ENCODE measurements around the gene EXOC2. TPM values are rescaled to one million over a fixed set of nuclear protein-coding genes. Genes with fewer than 3 reads are reported as not detected.

The EXOC2 gene
- total and polyA plus RNA-seq, 2 of the 13 experiments (the other 11 are each of a cell fraction or from before 2014, with no cell fraction given): 12.6 to 22.9 TPM

- Histone ChIP-seq H3K4me1 (ENCODE audit: insufficient read depth, low read length) (no peaks in the 10 kb centered on the region), H3K79me2 (ENCODE audit: insufficient read depth, low read length) (no peaks in the 10 kb centered on the region), H3K27me3 (ENCODE audit: control insufficient read depth in 1 of 2, insufficient read depth in 2 of 2, low read length in 2 of 2) (no peaks in the 10 kb centered on the region), H4K20me1 (ENCODE audit: insufficient read depth, low read length) (no peaks in the 10 kb centered on the region), H3K4me3 (replicated peaks in 1 of 3; ENCODE audit: insufficient read depth in 1 of 3, low read depth in 2 of 3, low read length in 3 of 3) (no peak overlapping the region), H3K4me2 (ENCODE audit: low read depth, low read length) (no peak overlapping the region), H3K9me3 (ENCODE audit: low read length) (0 out of 2 replicates have a peak, but pooled peaks cover 2% of the 10 kb centered on the region), H2AFZ (ENCODE audit: low read length) (no peak overlapping the region), H3K27ac (ENCODE audit: extremely low read length, insufficient read depth, low read length) (no peak overlapping the region), H3K9ac (ENCODE audit: insufficient read depth, low read depth, low read length) (no peak overlapping the region), H3K36me3 (replicated peaks in 1 of 2; ENCODE audit: control insufficient read depth in 1 of 2, insufficient read depth in 2 of 2, low read length in 2 of 2) (peaks cover 0 to 2% of the 10 kb centered on the region in 2 experiments; a peak in 2 of 5 replicates)
- intact Hi-C loops (cut with micrococcal nuclease; ENCODE audit: unreplicated experiment): no loop called here
- ATAC-seq: no peak
- POLR2A ChIA-PET: no interaction called here
- WGBS (ENCODE audit: low lambda C conversion rate): 98% methylated on average over 3 of the region's 3 CpGs
- DNase-seq (ENCODE audit: low spot score): no peak
- CTCF ChIA-PET (ENCODE audit: low intra/inter-chr PET ratio, low total read pairs): no interaction called here
- BruUV-seq (replicated peaks): no TSS peak
- in situ Hi-C loops (cut with HindIII; ENCODE audit: extremely low pct_ligation_motif_present, low pct_unique_long_range_greater_than_20kb): no loop called here
- no peak for FAIRE-seq
- TF ChIP-seq, protein P1, sequence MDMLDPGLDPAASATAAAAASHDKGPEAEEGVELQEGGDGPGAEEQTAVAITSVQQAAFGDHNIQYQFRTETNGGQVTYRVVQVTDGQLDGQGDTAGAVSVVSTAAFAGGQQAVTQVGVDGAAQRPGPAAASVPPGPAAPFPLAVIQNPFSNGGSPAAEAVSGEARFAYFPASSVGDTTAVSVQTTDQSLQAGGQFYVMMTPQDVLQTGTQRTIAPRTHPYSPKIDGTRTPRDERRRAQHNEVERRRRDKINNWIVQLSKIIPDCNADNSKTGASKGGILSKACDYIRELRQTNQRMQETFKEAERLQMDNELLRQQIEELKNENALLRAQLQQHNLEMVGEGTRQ (IDR thresholded peaks at IDR 0.05; ENCODE audit: low read depth, low read length): no peak
- TF ChIP-seq, protein P1 (CRISPR knock-in tag; IDR thresholded peaks at IDR 0.05; ENCODE audit: borderline replicate concordance): no peak
- TF ChIP-seq ZEB1 (IDR thresholded peaks at IDR 0.05; ENCODE audit: insufficient replicate concordance, low read depth) (no peak), ZNF317 (CRISPR knock-in tag; IDR thresholded peaks at IDR 0.05) (no peak), GTF3A (CRISPR knock-in tag; conservative IDR thresholded peaks at IDR 0.05) (no peak), AKNA (CRISPR knock-in tag; IDR thresholded peaks at IDR 0.05; ENCODE audit: borderline replicate concordance) (no peak), ZKSCAN8 (CRISPR knock-in tag; IDR thresholded peaks at IDR 0.05; ENCODE audit: borderline replicate concordance) (no peak), DR1 (CRISPR knock-in tag; IDR thresholded peaks at IDR 0.05) (no peak), GABPB1 (CRISPR knock-in tag; IDR thresholded peaks at IDR 0.05) (no peak), MXD4 (CRISPR knock-in tag; IDR thresholded peaks at IDR 0.05) (no peak)
- TF ChIP-seq, protein P2, sequence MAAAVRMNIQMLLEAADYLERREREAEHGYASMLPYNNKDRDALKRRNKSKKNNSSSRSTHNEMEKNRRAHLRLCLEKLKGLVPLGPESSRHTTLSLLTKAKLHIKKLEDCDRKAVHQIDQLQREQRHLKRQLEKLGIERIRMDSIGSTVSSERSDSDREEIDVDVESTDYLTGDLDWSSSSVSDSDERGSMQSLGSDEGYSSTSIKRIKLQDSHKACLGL (CRISPR knock-in tag; IDR thresholded peaks at IDR 0.05): no peak
- TF ChIP-seq, protein P3, sequence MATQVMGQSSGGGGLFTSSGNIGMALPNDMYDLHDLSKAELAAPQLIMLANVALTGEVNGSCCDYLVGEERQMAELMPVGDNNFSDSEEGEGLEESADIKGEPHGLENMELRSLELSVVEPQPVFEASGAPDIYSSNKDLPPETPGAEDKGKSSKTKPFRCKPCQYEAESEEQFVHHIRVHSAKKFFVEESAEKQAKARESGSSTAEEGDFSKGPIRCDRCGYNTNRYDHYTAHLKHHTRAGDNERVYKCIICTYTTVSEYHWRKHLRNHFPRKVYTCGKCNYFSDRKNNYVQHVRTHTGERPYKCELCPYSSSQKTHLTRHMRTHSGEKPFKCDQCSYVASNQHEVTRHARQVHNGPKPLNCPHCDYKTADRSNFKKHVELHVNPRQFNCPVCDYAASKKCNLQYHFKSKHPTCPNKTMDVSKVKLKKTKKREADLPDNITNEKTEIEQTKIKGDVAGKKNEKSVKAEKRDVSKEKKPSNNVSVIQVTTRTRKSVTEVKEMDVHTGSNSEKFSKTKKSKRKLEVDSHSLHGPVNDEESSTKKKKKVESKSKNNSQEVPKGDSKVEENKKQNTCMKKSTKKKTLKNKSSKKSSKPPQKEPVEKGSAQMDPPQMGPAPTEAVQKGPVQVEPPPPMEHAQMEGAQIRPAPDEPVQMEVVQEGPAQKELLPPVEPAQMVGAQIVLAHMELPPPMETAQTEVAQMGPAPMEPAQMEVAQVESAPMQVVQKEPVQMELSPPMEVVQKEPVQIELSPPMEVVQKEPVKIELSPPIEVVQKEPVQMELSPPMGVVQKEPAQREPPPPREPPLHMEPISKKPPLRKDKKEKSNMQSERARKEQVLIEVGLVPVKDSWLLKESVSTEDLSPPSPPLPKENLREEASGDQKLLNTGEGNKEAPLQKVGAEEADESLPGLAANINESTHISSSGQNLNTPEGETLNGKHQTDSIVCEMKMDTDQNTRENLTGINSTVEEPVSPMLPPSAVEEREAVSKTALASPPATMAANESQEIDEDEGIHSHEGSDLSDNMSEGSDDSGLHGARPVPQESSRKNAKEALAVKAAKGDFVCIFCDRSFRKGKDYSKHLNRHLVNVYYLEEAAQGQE (IDR thresholded peaks at IDR 0.05; ENCODE audit: borderline replicate concordance in 1 of 2, low read depth in 1 of 2, low read length in 2 of 2): no peak
These were observed 179.0 kb downstream of the EXOC2 start for GRCh38 chr6:513961-514360.

All from HepG2 (cell line).